ENCODE data around the gene SOS2.

GRCh38 chr14:50067723-50068495 lies 163.5 kb downstream of the SOS2 start:
- TF ChIP-seq RAD21 (IDR thresholded peaks at IDR 0.05 in 1 of 2, conservative IDR thresholded peaks at IDR 0.05 in 1 of 2; ENCODE audit: low read depth in 2 of 2, low read length in 2 of 2): no peak
- no peak for TF ChIP-seq CTCF (IDR thresholded peaks at IDR 0.05; ENCODE audit: control extremely low read depth in 1 of 3, insufficient read depth in 1 of 3, low read depth in 1 of 3, low read length in 3 of 3)
- TF ChIP-seq ZNF274 (IDR thresholded peaks at IDR 0.05; ENCODE audit: borderline replicate concordance, extremely low read depth, low read length): no peak
- TF ChIP-seq TAF1 (IDR thresholded peaks at IDR 0.05; ENCODE audit: low read depth, low read length): no peak
- TF ChIP-seq YY1 (IDR thresholded peaks at IDR 0.05; ENCODE audit: low read depth, low read length): no peak
- TF ChIP-seq ATF3 (IDR thresholded peaks at IDR 0.05; ENCODE audit: insufficient read depth, low read depth, low read length): no peak
- no peak for TF ChIP-seq RXRA (IDR thresholded peaks at IDR 0.05; ENCODE audit: insufficient read depth, low read depth, low read length)
- no peak for TF ChIP-seq MAFK (IDR thresholded peaks at IDR 0.05; ENCODE audit: low read depth, low read length)
- no peak for TF ChIP-seq MAX (IDR thresholded peaks at IDR 0.05)
- no peak for TF ChIP-seq RFX5 (IDR thresholded peaks at IDR 0.05; ENCODE audit: borderline replicate concordance, low read depth, low read length)
- TF ChIP-seq GABPA (IDR thresholded peaks at IDR 0.05; ENCODE audit: borderline replicate concordance, insufficient read depth, low read length): no peak

All from H1 (cell line).